Measurements from ENCODE around the gene PACS2. TPM values are rescaled to one million over a fixed set of nuclear protein-coding genes. Genes with fewer than 3 reads are reported as not detected.

The PACS2 gene
- total and polyA plus RNA-seq, 2 of the 8 experiments (the other 6 are each of a cell fraction or from before 2014, with no cell fraction given): 38.0 to 62.8 TPM

DNA sequence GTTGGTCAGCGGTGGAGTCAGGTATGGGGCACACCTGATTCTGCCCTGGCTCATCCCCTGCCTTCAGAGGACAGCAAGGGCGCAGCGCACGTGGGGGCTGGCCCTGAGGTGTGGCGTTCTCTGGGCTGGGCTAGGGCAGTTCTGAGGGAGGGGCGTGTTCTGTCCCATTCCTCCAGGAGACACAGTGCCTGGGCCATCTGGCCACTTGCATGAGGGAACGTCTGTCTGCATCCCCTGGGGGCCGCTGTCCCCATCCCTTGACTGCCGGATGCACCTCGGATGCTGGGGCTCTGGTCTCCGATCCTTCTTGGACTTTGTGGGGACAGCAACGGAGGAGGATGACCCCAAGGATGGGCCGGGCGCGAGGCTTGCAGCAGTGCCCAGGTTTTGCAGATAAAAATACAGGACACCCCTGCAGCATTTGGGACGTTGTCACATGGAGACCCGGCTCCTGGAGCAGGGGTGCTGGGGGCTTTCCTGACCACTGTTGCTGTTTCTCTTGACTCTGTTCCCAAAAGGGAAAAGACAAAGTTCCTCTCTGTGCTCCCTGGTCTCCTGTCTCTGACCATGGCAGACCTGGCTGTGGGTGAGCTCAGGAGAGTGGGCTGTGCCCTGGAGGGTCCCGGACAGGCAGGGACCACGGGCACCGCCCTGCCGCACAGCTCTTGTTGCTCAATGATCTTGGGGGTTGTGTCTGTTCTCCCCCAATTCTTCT lies 112.0 kb downstream of the PACS2 start:
- H2BK5ac ChIP-seq (ENCODE audit: low read depth, low read length): no peak overlapping the region
- H3K9ac ChIP-seq (replicated peaks in 1 of 4; ENCODE audit: extremely low read depth in 1 of 4, low read depth in 3 of 4, low read length in 3 of 4): no peak overlapping the region
- H3K36me3 ChIP-seq (ENCODE audit: control insufficient read depth in 2 of 4, insufficient read depth in 4 of 4, low read length in 3 of 4): peaks cover 0 to 11% (median 3%) of the 10 kb centered on the region in 4 experiments; a peak in 3 of 8 replicates
- H3K27me3 ChIP-seq (replicated peaks in 1 of 4; ENCODE audit: control insufficient read depth in 3 of 4, extremely low read depth in 1 of 4, insufficient read depth in 3 of 4, low read length in 3 of 4): no peaks in the 10 kb centered on the region
- ChIA-PET CTCF (ENCODE audit: partially characterized antibody) (interaction anchor here (0.6 to 1.0 kb wide), 2 partner anchors 45 to 63 kb away, joined by 3 read pairs; no protein-coding TSS in a partner anchor), POLR2A (ENCODE audit: partially characterized antibody) (no interaction called here)
- no peak overlapping the region for H2BK15ac ChIP-seq (ENCODE audit: low read length)
- no peak overlapping the region for H3K4me2 ChIP-seq (ENCODE audit: insufficient read depth in 1 of 2, low read depth in 2 of 2, low read length in 2 of 2)
- no peak overlapping the region for H4K91ac ChIP-seq (replicated peaks; ENCODE audit: insufficient read length, low read length)
- H4K5ac ChIP-seq (ENCODE audit: insufficient read length, low read depth, low read length): no peak overlapping the region
- H3K23me2 ChIP-seq (ENCODE audit: low read depth, low read length): no peaks in the 10 kb centered on the region
- H2BK20ac ChIP-seq (ENCODE audit: low read length): no peak overlapping the region
- H2BK120ac ChIP-seq (replicated peaks; ENCODE audit: low read depth, low read length): no peak overlapping the region
- peak overlapping the region; percentile 71; the same call in 1 of the 2 replicates for H4K8ac ChIP-seq (ENCODE audit: extremely low read depth, insufficient read depth, low read length)
- peaks cover 27 to 90% of the 10 kb centered on the region in 2 experiments; a peak in 3 of 4 replicates for H3K79me2 ChIP-seq (ENCODE audit: control insufficient read depth in 1 of 2, insufficient read depth in 2 of 2, low read length in 2 of 2)
- H3K9me3 ChIP-seq (ENCODE audit: insufficient read depth in 2 of 2, low read depth in 1 of 2, low read length in 1 of 2): no peaks in the 10 kb centered on the region
- peaks cover 0 to 7% (median 5%) of the 10 kb centered on the region in 4 experiments; a peak in 4 of 7 replicates for H3K4me1 ChIP-seq (replicated peaks in 1 of 4; ENCODE audit: control insufficient read depth in 3 of 4, insufficient read depth in 4 of 4, low read length in 3 of 4)
- peaks cover 25% of the 10 kb centered on the region for H3K79me1 ChIP-seq (ENCODE audit: low read depth, low read length)
- no peak overlapping the region for H2BK12ac ChIP-seq (ENCODE audit: low read depth, low read length)
- no peak overlapping the region for H2AFZ ChIP-seq (ENCODE audit: low read length)
- no peak for DNase-seq (ENCODE audit: low read depth in 1 of 2, low spot score in 2 of 2)
- H3K23ac ChIP-seq (ENCODE audit: insufficient read length): no peak overlapping the region
- WGBS, 2 experiments (ENCODE audit: extremely low coverage in 1 of 2, insufficient coverage in 1 of 2, insufficient read length in 1 of 2, insufficient replicate concordance in 2 of 2, low coverage in 1 of 2, low lambda C conversion rate in 2 of 2, missing lambda C conversion rate in 1 of 2): 96% methylated on average over 20 of the region's 21 CpGs; no CpG with 5 or more reads in 1 of the 2 experiments
- H3K4ac ChIP-seq (replicated peaks; ENCODE audit: insufficient read length, low read depth, low read length): no peak overlapping the region
- H3K4me3 ChIP-seq (ENCODE audit: extremely low read depth in 1 of 4, insufficient read depth in 2 of 4, low read depth in 3 of 4, low read length in 4 of 4): no peak overlapping the region
- H3K56ac ChIP-seq (replicated peaks; ENCODE audit: insufficient read length, low read depth, low read length): no peak overlapping the region
- FAIRE-seq: no peak
- H3K14ac ChIP-seq (ENCODE audit: insufficient read length): no peak overlapping the region
- H2AK5ac ChIP-seq (ENCODE audit: low read depth, low read length): no peak overlapping the region
- H3K18ac ChIP-seq (ENCODE audit: extremely low read depth, low read length): no peak overlapping the region
- no peak overlapping the region for H3K27ac ChIP-seq (ENCODE audit: low read depth, low read length)
- peaks cover 52 to 57% of the 10 kb centered on the region in 2 experiments for H4K20me1 ChIP-seq (replicated peaks in 1 of 2; ENCODE audit: control insufficient read depth in 1 of 2, insufficient read depth in 2 of 2, low read length in 2 of 2)
- no peak for TF ChIP-seq MAFK (IDR thresholded peaks at IDR 0.05; ENCODE audit: low read depth, low read length)

Measured in H1 (cell line).